Fibroblast of the aortic adventitia (primary cell): ENCODE results near the gene CACNA2D3. TPM values are rescaled to one million over a fixed set of nuclear protein-coding genes. Genes with fewer than 3 reads are reported as not detected.

Source experiments
- DNase-seq: peaks from one replicate; pipeline ENCODE4 v3.0.0-alpha.2; 2010; ENCODE audit warnings: low read depth
- H3K4me3 ChIP-seq: 2 replicates; pipeline ENCODE4 v1.5.1; 2011; ENCODE audit warnings: low read depth, mild to moderate bottlenecking, control low read depth, low read length, moderate library complexity
- total RNA-seq: library from RNA; depleted of rRNA; stranded (reverse); fragments of >200 nt; gene quantifications from 2 replicates; pipeline ENCODE4 v1.2.3, GENCODE V29; 2012; ENCODE audit warnings: low replicate concordance
- TF ChIP-seq, protein P1 (sequence below): IDR thresholded peaks from 2 replicates; pipeline ENCODE4 v1.5.1; 2011; ENCODE audit warnings: mild to moderate bottlenecking, low read length, control low read depth, inconsistent platforms; ENCODE audit not compliant: insufficient read depth

Gene CACNA2D3
- total RNA-seq, 1 donor = 0.45 TPM

DNA sequence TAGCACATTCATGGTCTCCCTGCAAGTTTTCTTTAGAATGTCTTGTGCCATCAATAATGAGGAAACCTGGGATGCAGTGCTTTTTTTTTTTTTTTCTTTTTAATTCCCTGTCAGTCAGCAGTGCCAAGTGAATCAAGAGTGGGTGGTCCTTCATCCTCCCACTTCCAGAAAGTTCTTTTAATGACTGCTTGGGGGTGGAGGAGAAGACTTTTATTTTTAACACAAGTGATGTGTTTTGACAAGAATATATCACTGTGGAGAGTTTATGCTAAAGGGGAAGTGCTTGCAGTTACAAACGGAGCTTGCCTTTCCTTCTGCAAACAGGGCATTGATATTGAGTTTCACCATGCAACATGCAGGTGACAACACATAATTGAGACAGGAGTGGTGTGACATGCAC is 69.7 kb downstream of the CACNA2D3 start:
- TF ChIP-seq, protein P1, sequence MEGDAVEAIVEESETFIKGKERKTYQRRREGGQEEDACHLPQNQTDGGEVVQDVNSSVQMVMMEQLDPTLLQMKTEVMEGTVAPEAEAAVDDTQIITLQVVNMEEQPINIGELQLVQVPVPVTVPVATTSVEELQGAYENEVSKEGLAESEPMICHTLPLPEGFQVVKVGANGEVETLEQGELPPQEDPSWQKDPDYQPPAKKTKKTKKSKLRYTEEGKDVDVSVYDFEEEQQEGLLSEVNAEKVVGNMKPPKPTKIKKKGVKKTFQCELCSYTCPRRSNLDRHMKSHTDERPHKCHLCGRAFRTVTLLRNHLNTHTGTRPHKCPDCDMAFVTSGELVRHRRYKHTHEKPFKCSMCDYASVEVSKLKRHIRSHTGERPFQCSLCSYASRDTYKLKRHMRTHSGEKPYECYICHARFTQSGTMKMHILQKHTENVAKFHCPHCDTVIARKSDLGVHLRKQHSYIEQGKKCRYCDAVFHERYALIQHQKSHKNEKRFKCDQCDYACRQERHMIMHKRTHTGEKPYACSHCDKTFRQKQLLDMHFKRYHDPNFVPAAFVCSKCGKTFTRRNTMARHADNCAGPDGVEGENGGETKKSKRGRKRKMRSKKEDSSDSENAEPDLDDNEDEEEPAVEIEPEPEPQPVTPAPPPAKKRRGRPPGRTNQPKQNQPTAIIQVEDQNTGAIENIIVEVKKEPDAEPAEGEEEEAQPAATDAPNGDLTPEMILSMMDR = no peak
- H3K4me3 ChIP-seq = no peak overlapping the region
- no peak for DNase-seq

DNA sequence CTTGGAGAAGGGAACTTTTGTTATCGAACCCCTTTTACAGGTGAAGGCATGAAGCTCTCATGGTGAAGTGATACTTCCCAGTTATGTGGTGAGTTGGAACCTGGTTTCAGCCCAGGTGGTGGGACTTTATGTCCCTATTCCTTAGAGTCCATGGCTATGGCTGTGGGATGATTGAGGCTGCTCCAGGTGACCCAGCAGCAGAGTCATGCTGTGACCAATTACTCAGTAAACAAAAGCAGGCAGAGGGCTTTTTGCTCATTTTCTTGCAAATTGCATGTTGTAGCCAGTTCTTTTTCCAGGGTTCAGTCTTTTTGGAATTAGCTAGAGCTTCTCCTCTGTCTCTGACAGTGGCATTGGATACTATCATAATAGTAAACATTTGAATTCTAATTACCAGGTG is 70.7 kb downstream of the CACNA2D3 start:
- H3K4me3 ChIP-seq = no peak overlapping the region
- TF ChIP-seq, protein P1 = no peak
- no peak for DNase-seq

DNA sequence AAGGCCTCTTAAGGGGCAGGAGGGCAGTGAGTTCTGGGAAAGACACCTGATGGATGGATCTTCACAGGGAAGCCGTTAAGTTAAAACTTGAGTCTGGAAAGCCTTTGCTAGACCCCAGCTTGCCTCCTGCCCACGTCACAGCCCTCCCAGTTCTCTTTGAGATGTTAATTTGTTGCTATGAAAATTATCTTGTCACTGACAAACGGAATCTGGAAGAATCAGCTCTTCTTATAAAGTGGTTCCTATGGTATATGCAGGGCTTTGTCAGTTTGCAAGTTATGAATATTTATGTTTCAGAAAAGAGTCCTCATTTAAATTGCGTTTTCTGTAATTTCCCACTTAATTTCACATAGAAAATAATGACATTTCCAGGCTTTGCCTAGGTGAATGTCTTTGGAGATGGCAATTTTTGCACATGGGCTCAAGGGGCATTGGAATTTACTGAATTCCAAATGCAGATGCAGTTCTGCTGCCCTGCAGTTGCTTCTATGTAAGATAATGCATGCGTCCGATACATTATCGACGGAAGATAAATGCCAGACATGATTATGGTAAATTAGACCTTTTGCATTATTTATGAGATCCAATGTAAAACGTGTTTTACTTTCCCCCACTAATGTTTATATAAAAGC is 74.1 kb downstream of the CACNA2D3 start:
- TF ChIP-seq, protein P1 = no peak
- DNase-seq = no peak
- no peak overlapping the region for H3K4me3 ChIP-seq

DNA sequence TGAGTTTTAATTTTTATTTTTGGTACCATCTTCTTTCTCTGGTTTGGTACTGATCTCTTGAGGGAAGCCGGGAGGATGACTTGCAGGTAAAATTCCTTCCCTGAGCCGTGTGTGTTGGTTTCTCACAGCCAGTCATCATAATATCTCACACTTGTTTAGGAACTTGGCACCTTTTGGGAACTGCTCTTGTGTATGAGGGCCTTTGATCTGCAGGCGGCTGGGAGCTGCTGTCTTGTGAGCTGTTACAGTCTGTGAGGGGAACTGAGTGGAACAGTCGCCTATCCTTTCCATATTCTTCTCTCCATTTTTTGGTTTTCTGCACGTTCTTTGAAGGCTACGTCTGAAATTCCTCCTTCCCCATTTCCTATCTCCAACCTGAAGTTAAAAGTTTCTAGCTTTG is 75.2 kb downstream of the CACNA2D3 start:
- H3K4me3 ChIP-seq = no peak overlapping the region
- no peak for DNase-seq
- TF ChIP-seq, protein P1 = no peak

- no peak overlapping the region for H3K4me3 ChIP-seq
- TF ChIP-seq, protein P1 = no peak
- no peak for DNase-seq
These were observed 76.2 kb downstream of the CACNA2D3 start for GRCh38 chr3:54198556-54198955.

DNA sequence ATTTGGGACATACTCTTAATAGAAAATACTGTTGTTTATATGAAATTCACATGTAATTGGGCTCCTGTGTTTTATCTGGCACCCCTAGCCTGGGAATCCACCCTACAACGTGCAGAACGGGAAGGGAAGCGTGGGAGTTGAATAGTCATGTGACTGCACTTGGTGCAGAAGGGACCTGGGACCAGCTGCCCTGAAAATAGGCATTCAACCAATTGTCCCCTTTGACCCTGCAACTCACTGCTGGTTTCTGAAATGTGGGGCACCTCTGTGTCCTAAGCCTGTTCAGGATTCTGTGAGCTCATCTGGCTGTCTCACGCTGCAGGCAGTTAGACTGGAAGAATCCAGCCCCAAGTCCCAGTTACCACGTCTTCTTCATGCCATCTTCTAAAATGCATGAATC is 79.7 kb downstream of the CACNA2D3 start:
- DNase-seq = no peak
- no peak overlapping the region for H3K4me3 ChIP-seq
- TF ChIP-seq, protein P1 = no peak
